ENCODE data around the gene RPP14. TPM values are rescaled to one million over a fixed set of nuclear protein-coding genes. Genes with fewer than 3 reads are reported as not detected.
"Not testable (repeated sequence)": the region's sequence is repeated elsewhere in the genome, so short reads cannot be mapped to it uniquely, and the experiment has no call there.

Gene RPP14
- total RNA-seq, 1 donor from 2014 or later = 12.3 TPM

DNA sequence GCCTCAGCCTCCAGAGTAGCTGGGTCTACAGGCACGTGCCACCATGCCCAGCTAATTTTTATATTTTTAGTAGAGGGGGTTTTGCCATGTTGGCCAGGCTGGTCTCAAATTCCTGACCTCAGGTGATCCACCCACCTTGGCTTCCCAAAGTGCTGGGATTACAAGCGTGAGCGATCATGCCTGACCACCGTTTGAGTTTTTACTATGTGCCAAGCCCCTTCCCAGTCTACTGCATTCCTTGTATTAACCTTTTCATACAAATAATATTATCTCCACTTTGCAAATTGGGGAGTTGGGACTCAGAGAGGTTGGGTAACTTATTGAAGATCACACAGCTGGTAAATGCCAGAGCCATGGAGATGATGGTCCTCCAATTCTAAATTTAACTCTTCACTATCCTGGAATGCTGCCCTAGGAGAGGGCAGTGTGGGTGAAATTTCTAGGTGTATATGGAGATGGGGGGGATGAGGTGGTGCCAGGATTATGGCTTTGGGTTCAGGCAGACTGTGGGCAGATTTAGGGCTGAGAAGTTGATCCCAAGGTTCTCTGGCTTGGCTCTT is 25.6 kb downstream of the RPP14 start:
- no peak for DNase-seq (ENCODE audit: low read depth in 2 of 2)

DNA sequence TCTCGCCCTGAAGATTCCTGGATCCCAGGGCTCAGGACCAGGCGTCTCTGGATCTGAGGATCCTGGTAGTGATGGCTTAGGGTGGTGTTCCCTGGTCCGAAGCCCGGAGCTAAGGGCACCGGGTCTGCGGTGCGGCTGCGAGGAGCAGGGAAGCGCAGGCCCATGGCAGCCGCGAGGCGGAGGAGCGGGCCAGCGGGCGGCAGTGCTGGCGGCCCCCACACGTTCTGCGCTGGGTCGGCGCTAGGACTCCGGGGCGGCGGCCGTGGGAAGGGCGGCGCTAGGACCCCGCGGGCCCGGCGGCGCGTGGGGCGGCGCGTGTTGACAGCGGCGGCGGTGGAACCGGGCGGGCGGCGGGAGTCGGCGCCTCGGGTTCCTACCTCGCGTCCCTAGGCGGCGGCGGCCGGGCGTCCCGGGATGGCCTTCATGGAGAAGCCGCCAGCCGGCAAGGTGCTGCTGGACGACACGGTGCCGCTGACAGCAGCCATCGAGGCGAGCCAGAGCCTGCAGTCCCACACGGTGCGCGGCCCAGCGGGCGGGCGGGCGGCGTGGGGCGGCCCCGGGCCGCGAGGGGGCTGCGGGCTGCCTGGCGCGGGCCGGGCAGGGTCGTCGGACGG is 26.6 kb downstream of the RPP14 start, which contains the start of gene PXK:
TSS of gene PXK (plus strand) at position 318 of the 614 bp plus-strand sequence. CDS start at position 415, 97 bp downstream.
- peak; percentile 83 to 88 for DNase-seq (ENCODE audit: low read depth in 2 of 2)

DNA sequence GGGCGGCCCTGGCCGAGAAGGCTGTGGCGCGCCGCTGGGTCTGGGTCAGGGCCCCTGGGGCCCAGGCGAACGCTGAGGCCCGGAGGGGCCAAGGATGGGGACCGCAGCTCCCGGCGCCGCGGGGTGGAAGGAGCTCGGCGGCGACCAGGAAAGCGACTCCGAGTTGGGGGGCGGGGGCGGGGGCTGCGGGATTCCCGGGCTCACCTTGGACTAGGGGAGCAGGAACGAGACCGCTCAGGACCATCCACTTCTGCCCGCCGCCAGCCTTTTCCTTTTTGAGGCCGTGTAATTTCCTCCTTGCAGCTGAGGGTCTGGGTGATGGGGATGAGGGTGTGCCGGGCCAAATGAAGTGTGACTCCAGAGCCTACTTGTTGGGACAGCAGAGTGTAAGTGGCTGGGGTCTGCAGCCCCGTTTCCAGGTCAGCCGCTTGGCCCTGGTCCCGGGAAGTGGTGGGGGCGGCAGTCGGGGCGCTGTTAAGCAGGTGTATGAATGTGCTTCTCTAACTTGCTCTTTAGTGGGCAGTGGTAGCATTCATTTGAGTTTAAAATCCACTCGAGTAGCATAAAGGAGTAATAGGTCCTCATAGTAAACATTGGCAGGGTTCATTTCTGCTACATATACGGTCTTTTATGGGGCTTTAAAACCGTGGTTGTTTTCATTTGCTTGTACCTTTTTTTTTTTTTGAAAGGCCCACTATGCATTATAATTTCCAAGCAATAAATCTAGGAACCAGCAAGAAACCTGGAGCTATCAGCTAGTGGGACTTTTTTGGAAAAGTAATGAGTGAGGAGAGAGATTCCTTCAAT is 27.4 kb downstream of the RPP14 start:
- DNase-seq (ENCODE audit: low read depth in 2 of 2) = peak; percentile 29 to 47

DNA sequence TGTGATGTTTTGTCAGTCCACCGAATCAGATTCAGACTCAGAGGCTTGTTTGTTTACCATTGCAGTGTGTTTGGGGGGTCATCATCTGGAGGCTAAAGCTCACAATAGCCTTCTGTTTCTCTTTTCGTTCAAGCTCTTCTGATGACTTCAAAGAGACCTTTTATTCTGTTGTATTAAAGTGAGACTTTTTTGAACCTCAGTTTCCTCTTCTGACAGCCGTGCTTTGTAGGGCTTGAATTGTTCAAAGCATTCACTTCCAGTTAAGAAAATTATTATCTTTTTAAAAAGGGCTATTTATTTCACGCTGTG is 27.9 kb downstream of the RPP14 start:
- DNase-seq (ENCODE audit: low read depth in 2 of 2) = no peak

DNA sequence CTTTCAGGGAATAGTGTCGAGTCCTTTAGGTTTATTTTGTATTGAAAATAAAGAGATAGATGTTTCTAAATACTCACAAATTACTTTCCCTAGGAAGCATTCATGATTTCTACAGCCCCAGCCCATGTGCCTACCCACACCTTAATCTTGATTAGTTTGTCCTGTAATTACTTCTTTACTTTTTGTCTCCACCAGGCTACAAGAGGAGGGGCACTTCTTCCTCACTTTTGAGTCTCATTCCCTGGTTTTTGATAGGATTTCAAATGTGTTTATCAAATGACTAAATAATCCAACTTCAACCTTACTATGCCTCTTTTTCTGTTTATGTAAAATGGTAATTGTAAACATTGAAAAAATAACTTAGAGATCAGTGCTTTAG is 28.4 kb downstream of the RPP14 start:
- no peak for DNase-seq (ENCODE audit: low read depth in 2 of 2)

DNA sequence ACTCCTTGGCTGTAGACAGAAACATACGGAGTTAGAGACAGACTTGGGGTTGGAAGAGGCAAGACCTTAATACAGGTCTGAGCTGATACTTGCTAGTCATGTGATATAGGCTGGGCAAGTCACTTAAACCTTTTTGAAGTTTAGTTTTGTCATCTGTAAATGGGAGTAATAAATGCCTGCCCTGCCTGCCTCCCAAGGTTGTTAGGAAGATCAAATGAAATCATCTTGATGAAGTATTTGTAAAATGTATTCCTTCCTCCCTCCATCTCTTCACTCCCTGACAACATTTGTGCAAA is 29.6 kb downstream of the RPP14 start:
- no peak for DNase-seq (ENCODE audit: low read depth in 2 of 2)

DNA sequence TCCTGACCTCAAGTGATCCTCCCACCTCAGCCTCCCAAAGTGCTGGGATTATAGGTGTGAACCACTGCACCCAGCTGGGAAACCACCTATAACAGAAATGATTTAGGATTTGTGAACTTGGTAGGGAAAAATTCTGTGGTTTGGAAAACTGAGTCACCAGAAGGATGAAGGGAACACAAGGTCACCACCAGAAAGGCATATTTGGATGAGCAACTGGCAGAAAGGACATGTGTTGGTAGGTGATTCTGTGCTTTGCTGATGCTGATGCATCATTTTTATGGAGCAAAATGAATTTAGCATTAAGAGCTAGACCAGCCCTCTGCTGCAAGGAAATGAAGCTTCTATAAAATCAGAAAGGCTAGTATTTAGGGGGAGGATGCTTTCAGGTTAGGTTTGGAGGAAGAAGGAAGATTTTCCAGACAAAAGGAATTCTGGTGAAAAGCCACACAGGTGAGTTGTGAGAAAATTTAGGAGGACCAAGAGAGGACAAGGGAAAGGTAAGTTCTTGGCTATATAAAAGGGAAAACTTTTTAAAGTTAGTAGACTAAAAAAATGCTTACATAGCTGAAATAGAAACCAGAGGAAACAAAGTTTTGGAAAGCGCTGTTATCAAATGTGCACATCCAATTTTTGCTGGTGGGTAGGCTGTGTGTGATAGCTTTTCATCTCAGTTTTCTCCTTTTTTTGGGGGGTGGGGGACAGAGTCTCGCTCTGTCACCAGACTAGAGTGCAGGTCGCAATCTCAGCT is 30.3 kb downstream of the RPP14 start:
- peak in 1 of 2 donors; percentile 25 for DNase-seq (ENCODE audit: low read depth in 2 of 2)

DNA sequence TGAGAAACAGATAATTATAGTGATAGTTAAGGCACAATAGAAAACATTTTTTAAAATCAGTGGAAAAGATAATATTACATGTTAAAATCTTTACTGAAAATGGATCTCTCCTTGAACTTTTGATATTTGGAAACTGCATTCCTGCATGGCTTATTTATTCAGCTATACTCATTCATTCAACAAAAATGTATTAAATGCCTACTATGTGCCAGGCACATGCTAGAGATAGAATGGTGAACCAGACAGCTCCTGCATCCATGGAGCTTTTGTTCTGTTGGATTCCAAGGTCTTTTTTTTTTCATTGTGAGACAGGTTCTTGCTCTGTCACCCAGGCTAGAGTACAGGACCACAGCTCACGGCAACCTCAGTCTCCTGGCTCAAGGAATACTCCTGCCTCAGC is 31.1 kb downstream of the RPP14 start:
- no peak for DNase-seq (ENCODE audit: low read depth in 2 of 2)

DNA sequence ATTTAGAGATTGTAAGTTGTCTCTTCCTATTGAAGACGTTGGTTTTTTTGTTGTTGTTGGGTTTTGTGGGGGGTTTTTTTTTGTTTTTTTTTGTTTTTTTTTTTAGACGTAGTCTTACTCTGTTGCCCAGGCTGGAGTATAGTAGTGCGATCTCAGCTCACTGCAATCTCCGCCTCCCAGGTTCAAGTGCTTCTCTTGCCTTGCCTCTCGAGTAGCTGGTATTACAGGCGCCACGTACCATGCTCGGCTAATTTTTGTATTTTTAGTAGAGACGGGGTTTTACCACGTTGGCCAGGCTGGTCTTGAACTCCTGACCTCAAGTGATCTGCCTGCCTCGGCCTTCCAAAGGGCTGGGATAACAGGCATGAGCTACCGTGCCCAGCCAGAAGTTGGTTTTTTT is 33.1 kb downstream of the RPP14 start:
- DNase-seq (ENCODE audit: low read depth in 2 of 2) = not testable (repeated sequence)

DNA sequence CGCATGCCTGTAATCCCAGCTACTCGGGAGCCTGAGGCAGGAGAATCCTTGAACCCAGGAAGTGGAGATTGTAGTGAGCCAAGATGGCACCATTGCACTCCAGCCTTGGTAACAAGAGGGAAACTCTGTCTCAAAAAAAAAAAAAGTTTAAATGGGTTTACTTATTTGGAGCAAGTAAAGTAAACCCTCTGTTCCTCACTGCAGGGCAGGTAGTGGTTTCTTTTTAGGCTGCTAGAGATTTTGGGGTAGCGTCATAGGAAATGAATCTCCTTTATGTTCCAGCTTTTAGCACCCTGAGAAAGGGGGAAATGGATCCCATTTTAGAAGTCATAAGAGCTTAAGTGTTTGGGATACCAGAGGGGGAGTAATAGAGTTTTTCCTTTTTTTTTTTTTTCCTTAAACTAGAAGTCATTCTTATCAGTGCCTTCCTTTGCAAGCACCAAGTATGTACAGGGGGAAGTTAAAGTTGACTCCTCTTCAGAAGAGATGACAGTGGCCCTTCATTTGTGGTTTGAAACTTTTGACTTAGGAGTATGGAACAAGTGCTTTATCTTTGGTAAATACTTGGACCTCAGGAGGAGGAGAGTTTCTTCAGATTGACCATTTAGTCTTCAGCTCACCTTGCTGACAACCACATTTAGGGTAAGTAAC is 34.7 kb downstream of the RPP14 start:
- DNase-seq (ENCODE audit: low read depth in 2 of 2) = no peak

DNA sequence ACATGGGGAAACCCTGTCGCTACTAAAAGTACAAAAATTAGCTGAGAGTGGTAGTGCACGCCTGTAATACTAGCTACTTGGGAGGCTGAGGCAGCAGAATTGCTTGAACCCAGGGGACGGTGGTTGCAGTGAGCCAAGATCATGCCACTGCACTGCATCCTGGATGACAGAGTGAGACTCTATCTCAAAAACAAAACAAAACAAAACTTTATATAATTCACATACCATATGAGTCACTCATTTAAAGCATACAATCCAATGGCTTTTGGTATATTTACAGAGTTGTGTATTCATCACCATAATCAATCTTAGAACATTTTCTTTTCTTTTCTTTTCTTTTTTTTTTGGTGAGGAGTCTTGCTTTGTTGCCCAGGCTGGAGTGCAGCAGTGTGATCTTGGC is 35.3 kb downstream of the RPP14 start:
- no peak for DNase-seq (ENCODE audit: low read depth in 2 of 2)

DNA sequence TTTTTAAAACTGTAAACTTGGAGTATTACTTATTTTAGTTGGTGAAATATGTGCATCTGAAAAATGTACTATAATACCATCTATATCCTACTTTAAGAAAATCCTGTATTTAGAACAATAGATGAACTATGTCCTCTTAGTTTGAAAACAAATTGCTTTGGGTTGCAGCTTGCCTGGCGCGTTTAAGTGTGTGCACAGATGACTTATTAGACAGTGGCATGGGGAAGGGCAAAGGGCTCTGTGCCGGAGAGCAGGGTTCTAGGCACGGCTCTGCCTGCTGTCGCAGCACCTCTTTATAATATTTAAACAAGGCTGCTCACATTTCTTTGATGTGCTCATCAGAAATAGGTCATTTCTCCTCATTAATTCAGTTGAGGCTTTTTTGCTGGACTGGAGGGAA is 36.6 kb downstream of the RPP14 start:
- no peak for DNase-seq (ENCODE audit: low read depth in 2 of 2)

DNA sequence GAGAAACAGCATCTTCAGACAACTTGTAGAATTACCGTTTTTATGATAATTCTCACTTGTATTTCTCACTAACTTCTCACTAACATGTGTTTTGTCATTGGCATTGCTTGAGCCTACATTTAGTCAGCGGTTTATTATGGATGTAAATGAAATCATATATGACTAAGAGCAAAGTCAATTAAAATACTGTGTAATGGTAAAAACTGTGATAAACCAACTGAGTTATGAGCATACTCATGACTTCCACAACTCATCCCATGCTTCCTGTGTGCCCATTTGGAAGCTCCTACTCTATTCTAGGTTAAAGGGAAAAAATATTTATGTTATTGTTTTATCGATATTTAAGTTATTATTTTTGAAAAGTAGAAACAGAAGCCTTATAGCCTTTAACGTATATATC is 39.4 kb downstream of the RPP14 start:
- no peak for DNase-seq (ENCODE audit: low read depth in 2 of 2)

DNA sequence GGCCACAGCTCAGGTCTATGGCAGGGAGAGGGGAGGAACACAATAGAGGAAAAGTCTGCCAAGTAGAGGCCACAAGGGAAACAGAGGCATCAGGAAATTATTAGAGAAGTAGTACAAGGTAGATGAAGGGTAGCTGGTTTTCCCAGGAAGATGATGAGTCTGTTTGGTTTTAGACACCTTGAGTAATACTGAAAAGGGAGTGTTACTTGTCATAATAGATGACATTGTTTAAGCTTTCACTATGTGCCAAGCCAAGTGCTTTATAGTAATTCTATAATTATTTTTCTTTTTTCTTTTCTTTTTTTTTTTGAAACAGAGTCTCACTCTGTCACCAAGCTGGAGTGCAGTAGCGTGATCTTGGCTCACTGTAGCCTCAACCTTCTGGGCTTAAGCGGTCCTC is 40.3 kb downstream of the RPP14 start:
- no peak for DNase-seq (ENCODE audit: low read depth in 2 of 2)

DNA sequence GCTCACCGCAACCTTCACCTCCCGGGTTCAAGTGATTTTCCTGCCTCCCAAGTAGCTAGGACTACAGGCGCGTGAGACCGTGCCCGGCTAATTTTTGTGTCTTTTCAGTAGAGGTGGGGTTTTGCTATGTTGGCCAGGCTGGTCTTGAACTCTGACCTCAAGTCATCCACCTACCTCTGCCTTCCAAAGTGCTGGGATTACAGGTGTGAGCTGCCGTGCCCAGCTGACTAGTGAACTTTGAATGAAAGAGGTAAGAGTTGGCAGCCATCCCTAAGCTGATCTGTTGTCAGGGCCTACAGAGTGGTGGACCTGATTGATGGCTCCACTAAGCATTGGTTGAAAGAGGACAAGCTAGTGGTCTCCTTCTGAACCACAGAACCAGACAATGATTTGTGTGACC is 41.9 kb downstream of the RPP14 start:
- DNase-seq (ENCODE audit: low read depth in 2 of 2) = no peak

DNA sequence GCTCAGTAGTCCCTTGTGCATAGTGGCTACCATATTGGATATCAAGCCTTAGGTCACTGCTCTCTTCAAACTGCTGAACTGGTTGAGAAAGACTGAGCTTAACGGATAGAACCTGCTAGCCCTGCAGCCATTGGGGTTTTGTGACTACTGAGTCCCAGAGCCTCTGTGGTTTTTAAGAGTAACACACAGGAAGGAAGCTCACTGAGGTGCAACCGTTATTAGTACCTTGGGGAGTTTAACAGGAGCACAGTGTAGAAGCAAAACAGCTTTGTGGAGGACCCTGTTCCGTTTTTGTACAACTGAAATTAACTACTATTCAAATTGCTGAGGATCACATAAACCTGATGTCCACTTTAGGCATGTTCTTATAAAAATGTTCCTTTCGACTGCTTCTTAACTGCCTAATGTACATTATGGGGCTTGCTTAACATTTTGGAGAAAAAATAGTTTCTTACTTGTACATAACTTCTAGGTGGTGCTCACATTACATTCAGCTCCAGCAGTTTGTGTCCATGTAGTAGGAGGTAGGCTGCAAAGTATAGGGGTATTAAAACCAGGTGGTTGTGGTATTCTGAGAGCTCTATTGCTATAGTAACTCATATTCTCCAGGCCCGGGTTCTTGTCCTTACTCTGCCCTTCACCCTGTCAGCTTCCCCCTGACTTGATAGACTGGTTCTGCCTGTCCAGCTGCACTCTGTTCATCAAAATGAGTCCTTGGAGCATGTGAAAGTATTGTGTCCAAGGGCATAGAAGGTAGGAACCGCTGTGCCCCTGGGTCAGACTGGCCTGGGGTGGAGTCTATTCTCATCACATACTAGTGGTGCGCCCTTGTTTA is 44.0 kb downstream of the RPP14 start:
- no peak for DNase-seq (ENCODE audit: low read depth in 2 of 2)

DNA sequence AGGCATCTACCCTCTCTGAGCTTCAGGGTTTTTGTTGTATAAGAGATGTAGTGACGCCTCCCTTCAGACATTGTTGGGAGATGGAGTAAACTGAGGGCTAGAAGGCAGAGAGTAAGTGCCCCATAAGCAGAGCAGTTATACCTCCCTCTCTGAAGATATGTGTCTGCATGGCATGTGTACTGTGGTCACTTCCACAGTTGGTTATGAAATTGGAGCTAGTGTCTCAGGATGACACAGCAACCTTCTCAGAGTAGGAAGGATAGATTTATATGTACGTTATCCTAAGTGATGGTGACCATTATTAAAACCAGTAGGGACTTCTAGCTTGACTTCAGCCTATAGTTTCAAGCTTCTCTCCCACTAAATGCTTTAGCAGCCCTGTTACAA is 44.6 kb downstream of the RPP14 start:
- no peak for DNase-seq (ENCODE audit: low read depth in 2 of 2)

DNA sequence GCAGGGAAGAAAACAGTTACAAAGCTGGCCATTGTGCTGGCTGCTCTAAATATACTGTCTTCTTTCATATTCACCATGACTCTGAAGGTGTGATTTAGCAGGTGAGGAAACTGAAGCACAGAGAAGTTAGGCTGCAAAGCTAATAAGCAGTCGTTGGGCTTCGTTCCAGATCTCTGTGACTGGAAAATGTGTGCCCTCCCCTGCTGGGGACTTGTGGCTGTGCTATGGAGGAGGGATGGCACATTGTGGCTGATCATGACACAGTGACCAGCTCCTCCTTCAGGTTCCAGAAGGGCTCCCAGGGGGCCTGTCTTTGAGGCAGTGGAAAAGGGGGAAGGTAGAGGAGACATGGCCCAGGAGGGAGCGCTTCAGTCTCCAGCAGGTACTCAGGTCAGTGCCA is 45.9 kb downstream of the RPP14 start:
- DNase-seq (ENCODE audit: low read depth in 2 of 2) = no peak

DNA sequence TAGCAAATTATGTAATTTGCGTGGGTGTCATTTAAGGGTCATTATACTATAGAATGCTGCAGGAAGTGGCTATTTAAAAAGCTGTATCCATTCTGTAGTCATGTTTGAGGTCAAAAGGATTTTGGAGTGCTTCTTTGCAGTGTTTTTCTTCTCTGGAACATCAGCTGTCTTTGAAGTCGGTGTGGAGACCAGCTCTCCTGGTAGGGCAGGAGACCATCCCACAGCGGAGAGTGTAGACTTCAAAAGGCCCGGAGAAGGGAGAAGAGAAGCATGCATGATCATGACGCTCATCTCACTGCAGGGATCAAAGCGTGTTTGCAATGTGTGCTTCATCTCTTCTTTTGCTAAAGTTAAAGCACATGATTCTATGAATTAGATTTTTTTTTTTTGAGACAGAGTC is 46.6 kb downstream of the RPP14 start:
- no peak for DNase-seq (ENCODE audit: low read depth in 2 of 2)

DNA sequence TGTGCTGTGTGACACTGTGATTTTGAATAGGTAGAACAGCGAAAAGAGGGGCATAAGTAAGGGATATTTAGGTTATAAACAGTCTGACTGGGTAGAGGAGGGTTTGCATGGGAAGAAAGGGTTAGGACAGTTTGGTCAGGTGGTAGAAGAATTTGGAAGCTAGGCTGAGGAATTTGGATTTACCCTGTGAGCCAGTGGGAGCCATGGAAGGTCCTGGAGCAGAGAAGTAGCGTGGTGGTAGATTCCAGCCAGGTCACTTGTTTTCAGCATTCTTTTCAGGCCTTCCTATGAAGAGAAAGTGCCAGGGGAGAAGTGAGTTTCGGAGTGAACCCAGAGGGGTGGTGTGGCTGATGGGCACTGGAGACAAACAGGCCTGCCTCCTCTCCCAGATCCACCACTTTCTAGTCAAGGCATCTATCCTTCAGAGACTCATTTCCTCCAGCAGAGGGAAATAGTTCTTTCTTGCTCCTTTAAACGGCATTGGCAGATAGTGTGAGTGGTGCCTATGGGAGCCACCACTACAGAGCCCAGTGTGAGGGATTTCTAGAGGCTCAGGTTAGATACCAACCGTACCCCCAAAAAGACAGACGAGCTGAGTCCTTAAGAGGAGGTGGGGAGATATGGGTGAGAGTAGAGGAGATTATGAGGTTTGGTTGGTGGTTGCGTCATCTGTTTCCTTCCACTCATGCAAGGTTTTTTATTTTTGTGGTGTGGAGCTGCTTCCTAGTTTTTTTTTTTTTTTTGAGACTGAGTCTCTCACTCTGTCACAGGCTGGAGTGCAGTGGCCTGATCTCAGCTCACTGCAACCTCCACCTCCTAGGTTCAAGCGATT is 47.9 kb downstream of the RPP14 start:
- DNase-seq (ENCODE audit: low read depth in 2 of 2) = no peak

Data from lung microvascular endothelial cell (primary cell).